ENCODE measurements around the gene COG6.

GRCh38 chr13:39682310-39682709 lies 26.8 kb downstream of the COG6 start:
- TF ChIP-seq CTCF (IDR thresholded peaks at IDR 0.05) (no peak), POLR2A (IDR thresholded peaks at IDR 0.05) (no peak), POLR2AphosphoS5 (IDR thresholded peaks at IDR 0.05) (no peak)

All from prostate gland (tissue), 2 donors.